ENCODE data around the gene TMA7.

TMA7 gene

GRCh38 chr3:48423883-48424695, 16.0 kb upstream of the TMA7 start:
- DNase-seq: no peak

GRCh38 chr3:48425281-48425812, 14.7 kb upstream of the TMA7 start:
- DNase-seq: no peak

GRCh38 chr3:48426401-48426909, 13.6 kb upstream of the TMA7 start:
- no peak for DNase-seq

- DNase-seq: no peak
These were observed 13.0 kb upstream of the TMA7 start for GRCh38 chr3:48426944-48427629.

GRCh38 chr3:48427630-48427962, 12.5 kb upstream of the TMA7 start:
- no peak for DNase-seq

GRCh38 chr3:48428088-48428571, 11.9 kb upstream of the TMA7 start:
- DNase-seq: no peak

GRCh38 chr3:48428572-48429316, 11.3 kb upstream of the TMA7 start:
- no peak for DNase-seq

GRCh38 chr3:48429317-48429959, 10.6 kb upstream of the TMA7 start:
- DNase-seq: peak; percentile 25

GRCh38 chr3:48429960-48430707, 9.9 kb upstream of the TMA7 start, which contains the start of gene PLXNB1:
Gene PLXNB1 (minus strand): TSS chr3:48430086. CDS start chr3:48424611, 5,475 bp downstream.
- peak; percentile 65 for DNase-seq

- no peak for DNase-seq
These were observed 9.4 kb upstream of the TMA7 start for GRCh38 chr3:48430708-48431101.

GRCh38 chr3:48431224-48432029, 8.6 kb upstream of the TMA7 start:
- no peak for DNase-seq

- no peak for DNase-seq
These were observed 7.4 kb upstream of the TMA7 start for GRCh38 chr3:48432411-48433371.

- DNase-seq: no peak
These were observed 6.5 kb upstream of the TMA7 start for GRCh38 chr3:48433472-48434118.

- no peak for DNase-seq
These were observed 5.3 kb upstream of the TMA7 start for GRCh38 chr3:48434591-48435222.

- no peak for DNase-seq
These were observed 4.8 kb upstream of the TMA7 start for GRCh38 chr3:48435223-48435595.

GRCh38 chr3:48435774-48436476, 4.1 kb upstream of the TMA7 start:
- DNase-seq: peak; percentile 80

- no peak for DNase-seq
These were observed 3.6 kb upstream of the TMA7 start for GRCh38 chr3:48436477-48436787.

GRCh38 chr3:48436855-48437254, 3.2 kb upstream of the TMA7 start:
- no peak for DNase-seq

Data from fibroblast of upper back skin (primary cell).